Activated CD4-positive, alpha-beta memory T cell treated with anti-CD3 and anti-CD28 coated beads for 36 hours (primary cell): Measurements from ENCODE around the gene CD14. TPM values are rescaled to one million over a fixed set of nuclear protein-coding genes. Genes with fewer than 3 reads are reported as not detected.
A peak's percentile ranks its signal among the peaks of the same experiment; 100 is the strongest.
"Not testable (repeated sequence)": the region's sequence is repeated elsewhere in the genome, so short reads cannot be mapped to it uniquely, and the experiment has no call there.

Experiments used
- CTCF ChIA-PET: fragments of 350-600 bp; sonication (Branson Sonifier 250); formaldehyde crosslinking; loops from one replicate; lab custom pipeline; 2021; ENCODE audit warnings: antibody characterized with exemption, inconsistent platforms; lab: Charles Lee
- POLR2A ChIA-PET: fragments of 350-600 bp; sonication (Branson Sonifier 250); formaldehyde crosslinking; loops from one replicate; lab custom pipeline; 2021; ENCODE audit warnings: antibody characterized with exemption; lab: Charles Lee
- DNase-seq: peaks from one replicate; pipeline ENCODE4 v3.0.0-alpha.2; 2020
- H3K27ac Mint-ChIP-seq: one replicate; pipeline ENCODE4 v1.8.0; 2021; ENCODE audit warnings: mixed read lengths
- H3K27me3 Mint-ChIP-seq: one replicate; pipeline ENCODE4 v1.8.0; 2021; ENCODE audit warnings: mixed read lengths
- H3K36me3 Mint-ChIP-seq: one replicate; pipeline ENCODE4 v1.8.0; 2021; ENCODE audit warnings: mixed read lengths
- H3K4me1 Mint-ChIP-seq: one replicate; pipeline ENCODE4 v1.8.0; 2021; ENCODE audit warnings: low read depth, mixed read lengths
- H3K4me3 Mint-ChIP-seq: one replicate; pipeline ENCODE4 v1.8.0; 2021; ENCODE audit warnings: mild to moderate bottlenecking, mixed read lengths
- H3K9me3 Mint-ChIP-seq: one replicate; pipeline ENCODE4 v1.8.0; 2021; ENCODE audit warnings: mixed read lengths
- intact Hi-C: fragments of 100-400 bp; cut with micrococcal nuclease; formaldehyde crosslinking; loops from one replicate; pipeline ENCODE4 v1.15.1; 2023
- microRNA-seq: library from miRNA; unstranded; fragments of <30 nt; microRNA quantifications from one replicate; pipeline ENCODE4 v1.2.0, GENCODE V29; 2022; ENCODE audit warnings: borderline number of aligned reads, borderline microRNAs expressed, borderline replicate concordance
- total RNA-seq, 2 experiments: library from RNA; stranded (reverse); gene quantifications; one replicate each; pipeline ENCODE4 v1.2.3, GENCODE V29; 2021

The CD14 gene
- total RNA-seq, 2 experiments from 2014 or later, result 0.39 to 0.62 TPM

DNA sequence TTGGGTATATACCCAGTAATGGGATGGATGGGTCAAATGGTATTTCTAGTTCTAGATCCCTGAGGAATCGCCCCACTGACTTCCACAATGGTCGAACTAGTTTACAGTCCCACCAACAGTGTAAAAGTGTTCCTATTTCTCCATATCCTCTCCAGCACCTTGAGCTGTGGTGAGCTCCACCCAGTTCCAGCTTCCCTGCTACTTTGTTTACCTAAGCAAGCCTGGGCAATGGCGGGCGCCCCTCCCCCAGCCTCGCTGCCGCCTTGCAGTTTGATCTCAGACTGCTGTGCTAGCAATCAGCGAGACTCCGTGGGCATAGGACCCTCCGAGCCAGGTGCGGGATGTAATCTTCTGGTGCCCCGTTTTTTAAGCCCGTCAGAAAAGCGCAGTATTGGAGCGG is 39.9 kb downstream of the CD14 start:
- CTCF ChIA-PET, result interaction anchor here (0.7 kb wide), 1 partner anchor 469 kb away, joined by 4 read pairs; no protein-coding TSS in a partner anchor
- H3K9me3 Mint-ChIP-seq, DNase-seq, H3K36me3 Mint-ChIP-seq, H3K27ac Mint-ChIP-seq, H3K4me1 Mint-ChIP-seq, intact Hi-C loops, H3K27me3 Mint-ChIP-seq: not testable (repeated sequence)
- POLR2A ChIA-PET, result interaction anchor here (0.6 kb wide), 1 partner anchor 84 kb away, joined by 3 read pairs; no protein-coding TSS in a partner anchor
- H3K4me3 Mint-ChIP-seq, result peak overlapping the region; percentile 16

DNA sequence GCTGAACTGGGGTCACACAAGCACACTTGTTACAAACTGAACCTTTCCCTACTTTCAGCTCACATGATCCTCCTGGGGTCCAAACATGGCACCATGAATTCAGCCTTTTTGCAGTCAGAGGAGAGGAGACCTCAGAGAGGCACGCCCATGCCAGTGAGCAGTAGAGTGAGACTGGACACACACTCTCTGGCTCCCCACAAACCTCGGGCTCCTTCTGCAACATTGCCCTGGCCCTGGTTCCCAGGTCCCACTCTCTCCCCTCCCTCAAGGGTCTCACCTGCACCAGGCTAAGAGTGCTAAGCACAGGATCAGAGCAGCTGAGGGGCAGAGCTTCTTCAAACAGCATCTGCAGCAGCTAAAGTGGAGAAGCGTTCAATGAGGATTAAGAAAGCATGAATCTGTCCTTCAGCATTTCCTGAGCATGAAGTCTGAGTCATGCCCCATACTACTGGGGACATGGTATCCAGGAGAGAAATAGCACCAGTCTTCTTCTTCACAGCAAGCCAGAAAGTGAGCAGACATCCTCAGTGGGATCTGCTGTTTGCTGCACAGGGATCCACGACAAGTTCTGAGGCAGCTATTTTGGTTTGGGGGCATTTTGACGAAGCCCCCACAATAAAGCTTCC is 41.1 kb downstream of the CD14 start:
- no peaks in the 10 kb centered on the region for H3K9me3 Mint-ChIP-seq
- no peak overlapping the region for H3K27ac Mint-ChIP-seq
- CTCF ChIA-PET, result no interaction called here

GRCh38 chr5:140590861-140591260 is 42.1 kb downstream of the CD14 start:
- CTCF ChIA-PET, result interaction anchor here (1.7 kb wide), 1 partner anchor 218 kb away, joined by 5 read pairs; no protein-coding TSS in a partner anchor
- no peak for DNase-seq
- Mint-ChIP-seq H3K4me1 (no peaks in the 10 kb centered on the region), H3K36me3 (no peaks in the 10 kb centered on the region), H3K9me3 (no peaks in the 10 kb centered on the region), H3K27ac (no peak overlapping the region), H3K4me3 (no peak overlapping the region), H3K27me3 (no peaks in the 10 kb centered on the region)
- POLR2A ChIA-PET, result no interaction called here
- intact Hi-C loops, result no loop called here

More for the DNA sequence above, 41.1 kb downstream of the CD14 start:
- POLR2A ChIA-PET, result no interaction called here
- no peak for DNase-seq
- intact Hi-C loops, result no loop called here
- Mint-ChIP-seq H3K36me3 (no peaks in the 10 kb centered on the region), H3K4me1 (no peaks in the 10 kb centered on the region), H3K27me3 (no peaks in the 10 kb centered on the region), H3K4me3 (no peak overlapping the region)

DNA sequence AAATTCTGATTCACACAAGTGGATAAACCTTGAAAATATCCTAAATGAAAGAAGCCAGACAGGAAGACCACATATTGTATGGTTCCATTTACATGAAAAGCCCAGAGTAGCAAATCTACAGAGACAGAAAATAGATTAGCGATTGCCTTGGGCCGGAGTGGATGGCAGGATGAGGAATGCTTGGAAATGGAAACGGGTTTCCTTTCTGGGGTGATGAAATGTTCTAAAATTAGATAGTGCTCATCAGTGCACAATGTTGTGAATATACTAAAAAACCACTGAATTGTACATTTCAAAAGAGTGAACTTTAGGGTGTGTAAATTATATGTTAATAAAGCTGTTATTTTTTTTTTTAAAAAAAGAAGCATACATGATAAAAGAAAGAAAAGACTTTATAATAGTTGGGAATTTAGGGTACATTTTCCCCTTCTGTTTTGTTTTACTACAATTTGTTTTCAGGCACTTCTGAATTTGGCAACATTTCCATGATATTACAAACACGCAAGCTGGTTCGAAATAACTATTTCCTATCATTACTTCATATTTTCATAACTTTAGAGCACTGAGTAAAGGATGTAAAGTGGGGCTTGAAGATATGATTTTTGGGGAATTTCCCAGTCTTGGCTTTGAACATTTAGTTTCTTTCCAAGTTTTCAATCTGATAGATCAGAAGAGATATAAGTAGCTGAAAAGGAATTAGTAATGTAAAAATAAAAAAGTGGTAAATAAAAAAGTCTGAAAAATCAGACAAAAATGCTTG is 44.5 kb downstream of the CD14 start:
- Mint-ChIP-seq H3K27me3 (peaks cover 2% of the 10 kb centered on the region), H3K4me3 (no peak overlapping the region), H3K27ac (no peak overlapping the region), H3K4me1 (no peaks in the 10 kb centered on the region), H3K36me3 (no peaks in the 10 kb centered on the region), H3K9me3 (peaks cover 2% of the 10 kb centered on the region)
- CTCF ChIA-PET, result interaction anchor here (0.7 kb wide), 1 partner anchor 59 kb away, joined by 3 read pairs; the partner anchor contains the start of gene NDUFA2
- POLR2A ChIA-PET, result no interaction called here
- DNase-seq, result no peak
- intact Hi-C loops, result no loop called here

DNA sequence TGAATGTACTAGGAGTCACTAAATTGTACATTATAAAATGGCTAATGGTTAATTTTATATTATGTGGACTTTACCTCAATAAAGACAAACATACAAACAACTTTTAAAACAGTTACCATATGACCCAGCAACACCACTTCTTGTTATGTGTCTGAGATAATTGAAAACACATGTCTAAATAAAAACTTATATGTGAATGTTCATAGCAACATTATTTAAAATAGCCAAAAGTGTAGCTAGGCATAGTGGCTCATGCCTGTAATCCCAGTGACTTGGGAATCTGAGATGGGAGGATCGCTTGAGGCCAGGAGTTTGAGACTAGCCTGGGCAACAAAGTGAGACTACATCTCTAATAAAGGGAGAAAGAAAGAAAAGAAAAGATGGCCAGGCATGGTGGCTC is 45.5 kb downstream of the CD14 start:
- peaks cover 6% of the 10 kb centered on the region for H3K9me3 Mint-ChIP-seq
- H3K4me3 Mint-ChIP-seq, result no peak overlapping the region
- H3K4me1 Mint-ChIP-seq, result no peaks in the 10 kb centered on the region
- ChIA-PET CTCF (no interaction called here), POLR2A (no interaction called here)
- H3K27ac Mint-ChIP-seq, result no peak overlapping the region
- H3K36me3 Mint-ChIP-seq, result no peaks in the 10 kb centered on the region
- intact Hi-C loops, result no loop called here
- H3K27me3 Mint-ChIP-seq, result peaks cover 4% of the 10 kb centered on the region
- DNase-seq, result no peak

Small RNA genes lying within 50 kb of the gene (microRNA-seq; reads per million reads assigned to microRNA genes)
- gene MIR3655, result not detected

Other genes starting within 250 kb of the CD14 start
- 100 to 1,000 TPM; 102 to 105 TPM for gene ANKHD1, start 231.3 kb downstream of the CD14 start, total RNA-seq
- gene EIF4EBP3, start 85.5 kb downstream of the CD14 start, total RNA-seq, result 10 to 100 TPM; 15.7 to 16.6 TPM
- gene SRA1, start 75.7 kb downstream of the CD14 start, total RNA-seq, result 10 to 100 TPM; 46.0 to 46.7 TPM
- gene APBB3, start 68.6 kb downstream of the CD14 start, total RNA-seq, result 10 to 100 TPM; 16.3 to 16.8 TPM
- 10 to 100 TPM; 68.7 to 69.7 TPM for gene SLC35A4, start 68.3 kb downstream of the CD14 start, total RNA-seq
- 10 to 100 TPM; 33.7 to 33.8 TPM for gene TMCO6, start 6.3 kb upstream of the CD14 start, total RNA-seq
- 10 to 100 TPM; 63.8 to 69.4 TPM for gene NDUFA2, start 14.5 kb upstream of the CD14 start, total RNA-seq
- 100 to 1,000 TPM; 103 to 104 TPM for gene IK, start 14.7 kb upstream of the CD14 start, total RNA-seq
- 10 to 100 TPM; 30.4 to 32.1 TPM for gene WDR55, start 31.7 kb upstream of the CD14 start, total RNA-seq
- gene DND1, start 40.4 kb upstream of the CD14 start, total RNA-seq, result 1 to 10 TPM; 2.3 to 2.5 TPM
- gene HARS1, start 58.2 kb upstream of the CD14 start, total RNA-seq, result 10 to 100 TPM; 91.1 to 91.7 TPM
- 10 to 100 TPM; 26.9 to 28.9 TPM for gene HARS2, start 58.3 kb upstream of the CD14 start, total RNA-seq
- gene ZMAT2, start 67.3 kb upstream of the CD14 start, total RNA-seq, result 10 to 100 TPM; 51.4 to 53.4 TPM
- not detected for gene PCDHA1, start 153.0 kb upstream of the CD14 start, total RNA-seq
- not detected for gene PCDHA2, start 161.7 kb upstream of the CD14 start, total RNA-seq
- gene PCDHA3, start 167.9 kb upstream of the CD14 start, total RNA-seq, result not detected
- not detected for gene PCDHA4, start 173.9 kb upstream of the CD14 start, total RNA-seq
- not detected for gene PCDHA5, start 188.4 kb upstream of the CD14 start, total RNA-seq
- gene PCDHA6, start 194.8 kb upstream of the CD14 start, total RNA-seq, result not detected
- gene PCDHA7, start 201.1 kb upstream of the CD14 start, total RNA-seq, result not detected
- not detected for gene PCDHA8, start 208.0 kb upstream of the CD14 start, total RNA-seq
- gene PCDHA9, start 215.2 kb upstream of the CD14 start, total RNA-seq, result not detected
- gene PCDHA10, start 222.7 kb upstream of the CD14 start, total RNA-seq, result not detected
- gene PCDHA11, start 235.8 kb upstream of the CD14 start, total RNA-seq, result not detected
- not detected for gene PCDHA12, start 242.1 kb upstream of the CD14 start, total RNA-seq
- gene PCDHA13, start 248.9 kb upstream of the CD14 start, total RNA-seq, result not detected